B cell (primary cell): ENCODE data around the gene BNIP1. TPM values are rescaled to one million over a fixed set of nuclear protein-coding genes. Genes with fewer than 3 reads are reported as not detected.

Experiments
- ATAC-seq: fragments of 200-7000 bp; cut with Tn5 transposase; one replicate; pipeline ENCODE4 v1.10.0; 2021; ENCODE audit warnings: low read depth, mild to moderate bottlenecking, moderate number of reproducible peaks, moderate library complexity
- CTCF ChIA-PET: fragments of 350-600 bp; sonication (Branson Sonifier 250); formaldehyde crosslinking; loops from one replicate; lab custom pipeline; 2021; ENCODE audit warnings: antibody characterized with exemption, inconsistent platforms; lab: Charles Lee
- POLR2A ChIA-PET: fragments of 350-600 bp; sonication (Branson Sonifier 250); formaldehyde crosslinking; loops from one replicate; lab custom pipeline; 2021; ENCODE audit warnings: antibody characterized with exemption; lab: Charles Lee
- DNase-seq: peaks from one replicate; pipeline ENCODE4 v3.0.0; 2013
- H2AFZ ChIP-seq: 2 replicates; pipeline ENCODE4 v1.6.1; 2012; ENCODE audit warnings: mild to moderate bottlenecking, low read depth, low read length; ENCODE audit not compliant: insufficient read depth, poor library complexity, severe bottlenecking
- H3K27ac ChIP-seq, 2 donors: 1 replicate in 1 of 2; 2 replicates in 1 of 2; pipeline ENCODE4 v1.5.1; 2012 to 2013; ENCODE audit warnings: low read length in 2 of 2, mild to moderate bottlenecking in 2 of 2, moderate library complexity in 1 of 2
- H3K27me3 ChIP-seq, 4 experiments: fragments of 200-600 bp in 1 of 4; sonication (generic) in 1 of 4; replicated peaks in 1 of 4; 1 replicate in 2 of 4; 2 replicates in 2 of 4; pipeline versions ENCODE4 v1.6.1 to v1.7.0; 2013 to 2016; ENCODE audit warnings: low read length in 3 of 4, mild to moderate bottlenecking in 2 of 4, mixed read lengths in 1 of 4, moderate library complexity in 1 of 4; ENCODE audit not compliant: insufficient read depth in 4 of 4, control insufficient read depth in 3 of 4; ENCODE audit errors: control extremely low read depth in 1 of 4
- H3K36me3 ChIP-seq, 2 experiments: replicated peaks in 1 of 2; 1 replicate in 1 of 2; 2 replicates in 1 of 2; pipeline versions ENCODE4 v1.6.1 to v1.7.1; 2013; ENCODE audit warnings: low read length in 1 of 2; ENCODE audit not compliant: insufficient read depth in 2 of 2, control insufficient read depth in 1 of 2; ENCODE audit errors: control extremely low read depth in 1 of 2, extremely low read depth in 1 of 2
- H3K4me1 ChIP-seq, 2 donors: fragments of 200-600 bp in 1 of 2; sonication (generic) in 1 of 2; 1 replicate in 1 of 2; 2 replicates in 1 of 2; pipeline versions ENCODE4 v1.5.1 to v1.6.1; 2013 to 2017; ENCODE audit warnings: low read length in 2 of 2; ENCODE audit not compliant: control insufficient read depth in 2 of 2, insufficient read depth in 2 of 2
- H3K4me2 ChIP-seq: replicated peaks from 2 replicates; pipeline ENCODE3; 2012; ENCODE audit warnings: mild to moderate bottlenecking, low read depth, low read length; ENCODE audit not compliant: poor library complexity, severe bottlenecking
- H3K4me3 ChIP-seq, 5 experiments: fragments of 200-600 bp in 1 of 5; sonication (generic) in 1 of 5; 1 replicate in 3 of 5; 2 replicates in 2 of 5; pipeline versions ENCODE4 v1.5.1 to v1.7.0; 2011 to 2016; ENCODE audit warnings: low read length in 4 of 5, mild to moderate bottlenecking in 4 of 5, low read depth in 2 of 5, control low read depth in 1 of 5, moderate library complexity in 1 of 5; ENCODE audit not compliant: insufficient read depth in 1 of 5; ENCODE audit errors: control extremely low read depth in 1 of 5, extremely low read depth in 1 of 5
- H3K79me2 ChIP-seq: fragments of 200-600 bp; sonication (generic); one replicate; pipeline ENCODE4 v1.6.0; 2016; ENCODE audit warnings: low read length; ENCODE audit not compliant: control insufficient read depth, insufficient read depth
- H3K9ac ChIP-seq: fragments of 200-600 bp; sonication (generic); 2 replicates; pipeline ENCODE4 v1.6.1; 2017; ENCODE audit warnings: mild to moderate bottlenecking, low read length, moderate library complexity
- H3K9me3 ChIP-seq, 3 donors: one replicate each; pipeline versions ENCODE4 v1.6.1 to v1.7.1; 2013; ENCODE audit warnings: low read length in 2 of 3; ENCODE audit not compliant: control insufficient read depth in 2 of 3, insufficient read depth in 1 of 3; ENCODE audit errors: control extremely low read depth in 1 of 3
- H4K20me1 ChIP-seq: 2 replicates; pipeline ENCODE4 v1.6.0; 2012; ENCODE audit warnings: mild to moderate bottlenecking, low read length; ENCODE audit not compliant: insufficient read depth, control insufficient read depth, poor library complexity, severe bottlenecking
- H3K27ac Mint-ChIP-seq: one replicate; pipeline ENCODE4 v1.8.0; 2021; ENCODE audit warnings: mixed read lengths
- H3K27me3 Mint-ChIP-seq: one replicate; pipeline ENCODE4 v1.8.0; 2021; ENCODE audit warnings: mixed read lengths
- H3K4me1 Mint-ChIP-seq: one replicate; pipeline ENCODE4 v1.8.0; 2021; ENCODE audit warnings: mixed read lengths
- H3K4me3 Mint-ChIP-seq: one replicate; pipeline ENCODE4 v1.8.0; 2021; ENCODE audit warnings: mixed read lengths
- H3K9me3 Mint-ChIP-seq: one replicate; pipeline ENCODE4 v1.8.0; 2022; ENCODE audit warnings: mixed read lengths; ENCODE audit not compliant: insufficient read depth
- EZH2 ChIP-seq: IDR thresholded peaks from 2 replicates; pipeline ENCODE4 v1.6.1; 2012; ENCODE audit warnings: borderline replicate concordance, low read depth, mild to moderate bottlenecking, moderate library complexity, low read length; ENCODE audit not compliant: insufficient read depth, poor library complexity, severe bottlenecking
- WGBS: methylation state at CpG from one replicate; pipeline ENCODE4 v1.1.5; 2013; ENCODE audit warnings: missing lambda C conversion rate; ENCODE audit not compliant: insufficient coverage; 5-methylcytosine and 5-hydroxymethylcytosine counted together
- intact Hi-C: fragments of 100-400 bp; cut with micrococcal nuclease; formaldehyde crosslinking; loops from one replicate; pipeline ENCODE4 v1.10.0; 2022
- polyA plus RNA-seq: library from polyadenylated mRNA; depleted of rRNA; stranded (reverse); fragments of >200 nt; gene quantifications from 2 replicates; pipeline ENCODE4 v1.2.3, GENCODE V29; 2012
- total RNA-seq, 2 donors: library from RNA; stranded (reverse); fragments of 120-200 nt in 1 of 2; gene quantifications; 1 replicate in 1 of 2; 2 replicates in 1 of 2; pipeline versions ENCODE4 v1.2.3 to v1.2.4, GENCODE V29; 2013 to 2022
- TF ChIP-seq, protein P1 (sequence below): fragments of 200-600 bp; IDR thresholded peaks from one replicate; pipeline ENCODE4 v1.8.0; 2022; ENCODE audit warnings: antibody characterized with exemption, mild to moderate bottlenecking

Gene BNIP1
- total and polyA plus RNA-seq, 2 donors (not counting 1 experiment from before 2014, with no cell fraction given), result 8.0 to 15.0 TPM

DNA sequence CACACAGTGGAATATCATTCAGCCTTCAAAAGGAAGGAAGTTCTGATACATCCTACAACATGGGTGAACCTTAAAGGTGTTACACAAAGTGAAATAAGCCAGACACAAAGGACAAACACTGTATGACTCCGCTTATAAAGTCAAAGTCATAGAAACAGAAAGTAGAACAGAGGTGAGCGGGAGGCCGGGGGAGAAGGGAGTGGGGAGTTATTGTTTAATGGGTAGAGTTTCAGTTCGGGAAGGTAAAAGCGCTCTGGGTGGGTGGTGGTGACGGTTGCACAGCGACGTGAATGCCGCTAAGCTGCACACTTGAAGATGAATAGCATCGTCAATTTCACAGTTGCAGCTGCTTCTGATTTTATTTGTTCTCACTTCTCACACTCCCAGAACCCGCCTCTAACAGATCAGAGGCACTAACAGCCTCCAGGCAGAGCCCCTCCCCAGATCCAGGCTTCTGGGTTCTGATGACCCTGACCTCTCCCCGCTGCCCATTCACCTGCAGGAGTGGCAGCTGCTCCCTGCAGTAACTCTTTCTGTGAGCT, 34.1 kb downstream of the BNIP1 start:
- Histone ChIP-seq H3K4me2 (no peak overlapping the region), H3K79me2 (no peaks in the 10 kb centered on the region), H4K20me1 (no peaks in the 10 kb centered on the region), H3K9ac (no peak overlapping the region), H3K36me3 (no peaks in the 10 kb centered on the region), H3K4me1 (no peaks in the 10 kb centered on the region), H3K4me3 (no peak overlapping the region), H3K9me3 (peaks cover 0 to 9% (median 0%) of the 10 kb centered on the region in 3 donors), H3K27ac (no peak overlapping the region), H2AFZ (no peak overlapping the region), H3K27me3 (peaks cover 0 to 4% (median 2%) of the 10 kb centered on the region in 4 experiments)
- peaks cover 2% of the 10 kb centered on the region for H3K9me3 Mint-ChIP-seq
- 92% methylated on average over 11 of the region's 12 CpGs for WGBS
- H3K27me3 Mint-ChIP-seq, result peaks cover 9% of the 10 kb centered on the region
- intact Hi-C loops, result no loop called here
- H3K4me3 Mint-ChIP-seq, result no peak overlapping the region
- ChIA-PET CTCF (interaction anchor here (0.5 kb wide), 1 partner anchor 811 kb away, joined by 4 read pairs; no protein-coding TSS in a partner anchor), POLR2A (no interaction called here)
- H3K27ac Mint-ChIP-seq, result no peak overlapping the region
- no peak for DNase-seq
- ATAC-seq, result no peak
- H3K4me1 Mint-ChIP-seq, result no peaks in the 10 kb centered on the region
- no peak for TF ChIP-seq EZH2
- TF ChIP-seq, protein P1, sequence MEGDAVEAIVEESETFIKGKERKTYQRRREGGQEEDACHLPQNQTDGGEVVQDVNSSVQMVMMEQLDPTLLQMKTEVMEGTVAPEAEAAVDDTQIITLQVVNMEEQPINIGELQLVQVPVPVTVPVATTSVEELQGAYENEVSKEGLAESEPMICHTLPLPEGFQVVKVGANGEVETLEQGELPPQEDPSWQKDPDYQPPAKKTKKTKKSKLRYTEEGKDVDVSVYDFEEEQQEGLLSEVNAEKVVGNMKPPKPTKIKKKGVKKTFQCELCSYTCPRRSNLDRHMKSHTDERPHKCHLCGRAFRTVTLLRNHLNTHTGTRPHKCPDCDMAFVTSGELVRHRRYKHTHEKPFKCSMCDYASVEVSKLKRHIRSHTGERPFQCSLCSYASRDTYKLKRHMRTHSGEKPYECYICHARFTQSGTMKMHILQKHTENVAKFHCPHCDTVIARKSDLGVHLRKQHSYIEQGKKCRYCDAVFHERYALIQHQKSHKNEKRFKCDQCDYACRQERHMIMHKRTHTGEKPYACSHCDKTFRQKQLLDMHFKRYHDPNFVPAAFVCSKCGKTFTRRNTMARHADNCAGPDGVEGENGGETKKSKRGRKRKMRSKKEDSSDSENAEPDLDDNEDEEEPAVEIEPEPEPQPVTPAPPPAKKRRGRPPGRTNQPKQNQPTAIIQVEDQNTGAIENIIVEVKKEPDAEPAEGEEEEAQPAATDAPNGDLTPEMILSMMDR, result no peak

DNA sequence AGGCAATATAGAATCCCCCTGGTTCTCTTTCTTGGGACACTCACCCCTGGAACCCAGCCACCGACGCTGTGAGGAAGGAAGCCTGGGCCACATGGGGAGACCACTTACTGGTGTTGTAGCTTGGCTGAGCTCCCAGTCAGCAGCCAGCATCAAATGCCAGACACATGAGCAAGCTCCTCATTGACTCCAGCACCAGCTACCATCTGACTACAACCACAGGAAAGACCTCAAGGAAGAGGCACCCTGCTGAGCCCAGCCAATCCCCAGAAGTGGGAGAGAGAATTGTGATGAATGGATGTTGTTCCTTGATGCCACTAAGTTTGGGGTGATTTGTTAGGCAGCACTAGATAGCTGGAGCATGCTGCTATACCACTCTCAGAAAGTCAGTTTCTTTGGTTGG, 36.0 kb downstream of the BNIP1 start:
- Mint-ChIP-seq H3K27me3 (peaks cover 9% of the 10 kb centered on the region), H3K4me1 (no peaks in the 10 kb centered on the region), H3K9me3 (peaks cover 2% of the 10 kb centered on the region), H3K27ac (no peak overlapping the region), H3K4me3 (no peak overlapping the region)
- Histone ChIP-seq H3K4me1 (no peaks in the 10 kb centered on the region), H2AFZ (no peak overlapping the region), H3K27me3 (peaks cover 0 to 4% (median 1%) of the 10 kb centered on the region in 4 experiments), H4K20me1 (no peaks in the 10 kb centered on the region), H3K4me3 (no peak overlapping the region), H3K27ac (no peak overlapping the region), H3K4me2 (no peak overlapping the region), H3K9me3 (peaks cover 0 to 9% (median 0%) of the 10 kb centered on the region in 3 donors), H3K9ac (no peak overlapping the region), H3K36me3 (no peaks in the 10 kb centered on the region), H3K79me2 (no peaks in the 10 kb centered on the region)
- intact Hi-C loops, result no loop called here
- no peak for DNase-seq
- TF ChIP-seq EZH2, result no peak
- TF ChIP-seq, protein P1, result no peak
- ChIA-PET CTCF (no interaction called here), POLR2A (no interaction called here)
- WGBS, result 63% methylated on average over 2 of the region's 2 CpGs
- ATAC-seq, result no peak
